HepG2 (cell line): Measurements from ENCODE around the gene PDZD2.

ENCODE experiments used
- CC2D1A ChIP-seq: sonication (generic); formaldehyde crosslinking; IDR thresholded peaks from 2 replicates; pipeline ENCODE4 v1.8.1; 2023; ENCODE audit warnings: mild to moderate bottlenecking, missing genetic modification reagents
- CTCF ChIP-seq: sonication (generic); formaldehyde crosslinking; IDR thresholded peaks from 2 replicates; pipeline ENCODE4 v1.5.0; 2020; ENCODE audit warnings: mild to moderate bottlenecking, missing genetic modification reagents, moderate library complexity
- EZH2 ChIP-seq: conservative IDR thresholded peaks from 2 replicates; pipeline ENCODE4 v1.6.1; 2012; ENCODE audit warnings: mild to moderate bottlenecking, low read depth, low read length, moderate library complexity
- FOXA3 ChIP-seq: IDR thresholded peaks from 2 replicates; pipeline ENCODE4 v1.6.1; 2016; ENCODE audit warnings: missing genetic modification reagents, missing compliant biosample characterization
- FOXM1 ChIP-seq: sonication (generic); formaldehyde crosslinking; IDR thresholded peaks from 2 replicates; pipeline ENCODE4 v1.5.0; 2020; ENCODE audit warnings: missing genetic modification reagents
- MXI1 ChIP-seq: IDR thresholded peaks from 3 replicates; pipeline ENCODE4 v1.6.1; 2012; ENCODE audit warnings: low read depth, low read length, inconsistent platforms, borderline replicate concordance
- PATZ1 ChIP-seq: sonication (generic); formaldehyde crosslinking; IDR thresholded peaks from 2 replicates; pipeline ENCODE4 v1.4.0; 2020; ENCODE audit warnings: missing genetic modification reagents
- PRDM4 ChIP-seq: sonication (generic); formaldehyde crosslinking; IDR thresholded peaks from 2 replicates; pipeline ENCODE4 v1.9.0; 2021; ENCODE audit warnings: missing genetic modification reagents, borderline replicate concordance
- PRMT3 ChIP-seq: sonication (generic); formaldehyde crosslinking; IDR thresholded peaks from 2 replicates; pipeline ENCODE4 v1.8.1; 2022; ENCODE audit warnings: low read depth, mild to moderate bottlenecking, moderate library complexity, missing genetic modification reagents, borderline replicate concordance
- ZNF274 ChIP-seq: sonication (generic); formaldehyde crosslinking; IDR thresholded peaks from 2 replicates; pipeline ENCODE4 v1.5.1; 2020; ENCODE audit warnings: mild to moderate bottlenecking, missing genetic modification reagents

GRCh38 chr5:32003981-32004380 lies 365.1 kb downstream of the PDZD2 start:
- TF ChIP-seq PRDM4 (CRISPR knock-in tag): no peak
- no peak for TF ChIP-seq FOXM1
- TF ChIP-seq PRMT3: no peak
- no peak for TF ChIP-seq CTCF
- TF ChIP-seq ZNF274: no peak
- TF ChIP-seq PATZ1: no peak
- no peak for TF ChIP-seq CC2D1A (CRISPR knock-in tag)
- no peak for TF ChIP-seq FOXA3
- TF ChIP-seq MXI1: no peak
- no peak for TF ChIP-seq EZH2
